ENCODE data around the gene DICER1. TPM values are rescaled to one million over a fixed set of nuclear protein-coding genes. Genes with fewer than 3 reads are reported as not detected.

The DICER1 gene
- total and polyA plus RNA-seq, 11 donors, result 5.4 to 57.9 (median 29.3) TPM

DNA sequence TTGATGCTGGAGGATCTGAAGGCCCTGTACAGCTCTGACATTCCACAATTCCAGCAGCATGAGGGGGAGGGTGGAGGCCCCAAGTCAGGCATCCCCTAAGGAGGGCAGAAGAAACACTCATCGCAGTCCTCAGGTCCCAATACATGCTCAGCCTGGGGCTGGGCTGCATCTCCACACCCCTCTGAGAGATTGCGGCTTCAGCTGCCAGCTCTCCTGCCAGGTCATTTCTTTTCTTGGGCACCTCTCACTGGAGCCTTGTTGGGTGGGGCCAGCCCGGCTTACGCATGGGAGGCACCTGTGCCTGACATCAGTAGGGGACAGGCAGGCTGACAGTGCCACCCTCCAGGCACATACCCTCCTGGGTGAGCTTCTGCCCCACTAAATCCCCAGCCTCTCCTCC is 89.8 kb downstream of the DICER1 start:
- 81 to 100% (median 95%) methylated on average over 3 to 4 of the region's 4 CpGs for WGBS, 4 donors
- Histone ChIP-seq H3K36me3 (no peaks in the 10 kb centered on the region), H3K27ac (no peak overlapping the region), H3K4me3 (no peak overlapping the region), H3K9me3 (no peaks in the 10 kb centered on the region), H3K27me3 (peaks cover 0 to 18% (median 0%) of the 10 kb centered on the region in 9 donors), H3K4me1 (no peaks in the 10 kb centered on the region)
- DNase-seq (no peak), ATAC-seq (no peak)
- TF ChIP-seq, protein P1, sequence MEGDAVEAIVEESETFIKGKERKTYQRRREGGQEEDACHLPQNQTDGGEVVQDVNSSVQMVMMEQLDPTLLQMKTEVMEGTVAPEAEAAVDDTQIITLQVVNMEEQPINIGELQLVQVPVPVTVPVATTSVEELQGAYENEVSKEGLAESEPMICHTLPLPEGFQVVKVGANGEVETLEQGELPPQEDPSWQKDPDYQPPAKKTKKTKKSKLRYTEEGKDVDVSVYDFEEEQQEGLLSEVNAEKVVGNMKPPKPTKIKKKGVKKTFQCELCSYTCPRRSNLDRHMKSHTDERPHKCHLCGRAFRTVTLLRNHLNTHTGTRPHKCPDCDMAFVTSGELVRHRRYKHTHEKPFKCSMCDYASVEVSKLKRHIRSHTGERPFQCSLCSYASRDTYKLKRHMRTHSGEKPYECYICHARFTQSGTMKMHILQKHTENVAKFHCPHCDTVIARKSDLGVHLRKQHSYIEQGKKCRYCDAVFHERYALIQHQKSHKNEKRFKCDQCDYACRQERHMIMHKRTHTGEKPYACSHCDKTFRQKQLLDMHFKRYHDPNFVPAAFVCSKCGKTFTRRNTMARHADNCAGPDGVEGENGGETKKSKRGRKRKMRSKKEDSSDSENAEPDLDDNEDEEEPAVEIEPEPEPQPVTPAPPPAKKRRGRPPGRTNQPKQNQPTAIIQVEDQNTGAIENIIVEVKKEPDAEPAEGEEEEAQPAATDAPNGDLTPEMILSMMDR (IDR thresholded peaks at IDR 0.05), result no peak
- no peak for TF ChIP-seq POLR2A (IDR thresholded peaks at IDR 0.05)
- intact Hi-C loops (cut with DNase I), result no loop called here

DNA sequence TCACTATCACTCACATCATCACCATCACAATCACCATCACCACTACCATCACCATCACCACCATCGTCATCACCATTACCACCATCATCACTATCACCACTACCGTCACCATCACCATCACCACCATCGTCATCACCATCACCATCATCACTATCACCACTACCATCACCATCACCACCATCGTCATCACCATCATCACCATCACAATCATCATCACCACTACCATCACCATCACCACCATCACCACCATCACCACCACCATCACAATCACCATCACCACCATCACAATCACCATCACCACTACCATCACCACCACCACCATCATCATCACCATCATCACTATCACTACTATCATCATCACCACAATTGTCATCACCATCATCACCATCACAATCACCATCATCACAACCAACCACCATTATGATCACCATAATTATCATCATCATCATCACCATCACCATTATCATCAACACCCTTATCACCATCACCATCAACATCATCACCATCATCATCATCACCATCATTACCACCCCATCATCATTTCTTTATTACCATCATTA is 90.8 kb downstream of the DICER1 start:
- H3K27ac ChIP-seq, result no peak overlapping the region
- H3K36me3 ChIP-seq, result no peaks in the 10 kb centered on the region
- H3K9me3 ChIP-seq, result no peaks in the 10 kb centered on the region
- no peaks in the 10 kb centered on the region for H3K4me1 ChIP-seq
- H3K4me3 ChIP-seq, result no peak overlapping the region
- DNase-seq (no peak), ATAC-seq (no peak)
- intact Hi-C loops (cut with DNase I), result no loop called here
- 93 to 97% (median 94%) methylated on average over 4 of the region's 4 CpGs for WGBS, 4 donors
- H3K27me3 ChIP-seq, result peaks cover 0 to 18% (median 0%) of the 10 kb centered on the region in 9 donors
- TF ChIP-seq, protein P1 (IDR thresholded peaks at IDR 0.05), result no peak
- TF ChIP-seq POLR2A (IDR thresholded peaks at IDR 0.05), result no peak

DNA sequence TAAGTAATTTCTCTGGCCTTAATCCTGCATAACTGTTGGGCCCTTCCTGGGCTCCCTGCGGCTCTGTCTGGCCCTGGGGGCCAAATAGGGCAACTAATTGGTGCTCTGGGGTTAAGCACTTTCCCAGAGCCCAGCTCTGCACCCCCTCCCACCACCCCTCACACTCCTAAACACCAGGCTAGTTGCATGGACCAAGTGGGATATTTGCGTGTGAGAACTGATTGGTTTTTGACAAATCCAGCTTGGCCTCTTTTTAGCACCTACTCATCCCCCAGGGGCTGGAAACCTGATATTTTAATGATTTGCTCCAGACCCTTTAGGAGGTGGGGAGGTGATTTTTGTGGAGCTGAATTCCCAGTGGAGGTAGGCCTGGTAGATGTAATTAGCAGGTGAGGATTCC is 91.9 kb downstream of the DICER1 start:
- no peaks in the 10 kb centered on the region for H3K36me3 ChIP-seq
- H3K27ac ChIP-seq, result no peak overlapping the region
- DNase-seq, result no peak
- H3K9me3 ChIP-seq, result no peaks in the 10 kb centered on the region
- 49 to 68% (median 65%) methylated on average over 2 of the region's 2 CpGs for WGBS, 4 donors
- H3K4me1 ChIP-seq, result no peaks in the 10 kb centered on the region
- intact Hi-C loops (cut with DNase I), result no loop called here
- TF ChIP-seq POLR2A (IDR thresholded peaks at IDR 0.05), result no peak
- TF ChIP-seq, protein P1 (IDR thresholded peaks at IDR 0.05), result no peak
- peaks cover 0 to 15% (median 0%) of the 10 kb centered on the region in 9 donors for H3K27me3 ChIP-seq
- no peak overlapping the region for H3K4me3 ChIP-seq
- ATAC-seq, result no peak

- 89 to 93% (median 91%) methylated on average over 2 of the region's 2 CpGs for WGBS, 4 donors
- H3K4me3 ChIP-seq, result no peak overlapping the region
- H3K36me3 ChIP-seq, result no peaks in the 10 kb centered on the region
- H3K9me3 ChIP-seq, result no peaks in the 10 kb centered on the region
- intact Hi-C loops (cut with DNase I), result no loop called here
- DNase-seq, result no peak
- no peaks in the 10 kb centered on the region for H3K4me1 ChIP-seq
- peaks cover 0 to 9% (median 0%) of the 10 kb centered on the region in 9 donors for H3K27me3 ChIP-seq
- no peak for ATAC-seq
- H3K27ac ChIP-seq, result no peak overlapping the region
- TF ChIP-seq POLR2A (IDR thresholded peaks at IDR 0.05), result no peak
- TF ChIP-seq, protein P1 (IDR thresholded peaks at IDR 0.05), result no peak
These were observed 92.6 kb downstream of the DICER1 start for GRCh38 chr14:95064734-95065133.

All from heart left ventricle (tissue), 16 donors.